Measurements from ENCODE around the gene MYO1F. TPM values are rescaled to one million over a fixed set of nuclear protein-coding genes. Genes with fewer than 3 reads are reported as not detected.
"Not testable (repeated sequence)": the region's sequence is repeated elsewhere in the genome, so short reads cannot be mapped to it uniquely, and the experiment has no call there.

Gene MYO1F
- total and polyA plus RNA-seq, 12 donors: 1.7 to 62.5 (median 19.4) TPM

- no peaks in the 10 kb centered on the region for H3K36me3 ChIP-seq (replicated peaks in 1 of 2)
- intact Hi-C loops (cut with DNase I): no loop called here
- no peaks in the 10 kb centered on the region for H3K4me1 ChIP-seq (replicated peaks in 1 of 2)
- no peak overlapping the region for H3K27ac ChIP-seq
- no peaks in the 10 kb centered on the region for H3K27me3 ChIP-seq
- TF ChIP-seq POLR2A (IDR thresholded peaks at IDR 0.05) (no peak), CTCF (IDR thresholded peaks at IDR 0.05) (no peak)
- DNase-seq: no peak
- H3K9me3 ChIP-seq (replicated peaks in 1 of 3): no peaks in the 10 kb centered on the region
- no peak overlapping the region for H3K4me3 ChIP-seq
- WGBS, 4 donors: 73 to 82% (median 75%) methylated on average over 4 of the region's 4 CpGs
These were observed 40.7 kb upstream of the MYO1F start for GRCh38 chr19:8617984-8618383.

- H3K4me3 ChIP-seq; intact Hi-C loops (cut with DNase I); H3K27ac ChIP-seq; H3K9me3 ChIP-seq (replicated peaks in 1 of 3); H3K36me3 ChIP-seq (replicated peaks in 1 of 2); DNase-seq; H3K27me3 ChIP-seq; H3K4me1 ChIP-seq (replicated peaks in 1 of 2): not testable (repeated sequence)
- 69 to 78% (median 76%) methylated on average over 13 to 15 of the region's 15 CpGs for WGBS, 4 donors
These were observed 40.1 kb upstream of the MYO1F start for GRCh38 chr19:8617325-8617724.

GRCh38 chr19:8616861-8617260, 39.6 kb upstream of the MYO1F start:
- no peak overlapping the region for H3K27ac ChIP-seq
- no peak for DNase-seq
- no peaks in the 10 kb centered on the region for H3K27me3 ChIP-seq
- H3K9me3 ChIP-seq (replicated peaks in 1 of 3): no peaks in the 10 kb centered on the region
- peaks cover under 1 to 6% of the 10 kb centered on the region in 2 donors for H3K4me1 ChIP-seq (replicated peaks in 1 of 2)
- no peak for TF ChIP-seq POLR2A (IDR thresholded peaks at IDR 0.05)
- no peak for TF ChIP-seq CTCF (IDR thresholded peaks at IDR 0.05)
- 67 to 78% (median 72%) methylated on average over 6 of the region's 6 CpGs for WGBS, 4 donors
- intact Hi-C loops (cut with DNase I): no loop called here
- H3K36me3 ChIP-seq (replicated peaks in 1 of 2): no peaks in the 10 kb centered on the region
- H3K4me3 ChIP-seq: no peak overlapping the region

GRCh38 chr19:8615813-8616596, 38.8 kb upstream of the MYO1F start:
- TF ChIP-seq CTCF (IDR thresholded peaks at IDR 0.05): peak; percentile 78 to 95 (median 86)
- TF ChIP-seq POLR2A (IDR thresholded peaks at IDR 0.05): no peak
- no peaks in the 10 kb centered on the region for H3K9me3 ChIP-seq (replicated peaks in 1 of 3)
- H3K27ac ChIP-seq: no peak overlapping the region
- 21 to 27% (median 25%) methylated on average over 21 to 23 of the region's 23 CpGs for WGBS, 4 donors
- peak; percentile 51 to 84 (median 69) for DNase-seq
- H3K4me3 ChIP-seq: no peak overlapping the region
- H3K36me3 ChIP-seq (replicated peaks in 1 of 2): no peaks in the 10 kb centered on the region
- no peaks in the 10 kb centered on the region for H3K27me3 ChIP-seq
- intact Hi-C loops (cut with DNase I): no loop called here
- H3K4me1 ChIP-seq (replicated peaks in 1 of 2): peaks cover 6 to 11% of the 10 kb centered on the region in 2 donors

GRCh38 chr19:8615024-8615423, 37.8 kb upstream of the MYO1F start:
- Histone ChIP-seq H3K27ac (no peak overlapping the region), H3K4me1 (replicated peaks in 1 of 2) (peaks cover 6 to 11% of the 10 kb centered on the region in 2 donors), H3K36me3 (replicated peaks in 1 of 2) (no peaks in the 10 kb centered on the region), H3K27me3 (no peaks in the 10 kb centered on the region), H3K9me3 (replicated peaks in 1 of 3) (no peaks in the 10 kb centered on the region), H3K4me3 (no peak overlapping the region)
- intact Hi-C loops (cut with DNase I): no loop called here
- 27 to 41% (median 33%) methylated on average over 6 of the region's 6 CpGs for WGBS, 4 donors
- DNase-seq: no peak
- TF ChIP-seq CTCF (IDR thresholded peaks at IDR 0.05): no peak
- no peak for TF ChIP-seq POLR2A (IDR thresholded peaks at IDR 0.05)
